ENCODE measurements around the gene ABLIM2. TPM values are rescaled to one million over a fixed set of nuclear protein-coding genes. Genes with fewer than 3 reads are reported as not detected.
A peak's percentile ranks its signal among the peaks of the same experiment; 100 is the strongest.

ABLIM2 gene
- total RNA-seq, 4 donors from 2014 or later = 177 to 281 (median 244) TPM

- no peak for ATAC-seq
- TF ChIP-seq CTCF (IDR thresholded peaks at IDR 0.05 in 4 of 5, conservative IDR thresholded peaks at IDR 0.05 in 1 of 5) = no peak
- peak; percentile 16 to 37 for TF ChIP-seq POLR2A (IDR thresholded peaks at IDR 0.05)
Measured at GRCh38 chr4:8123389-8123788, 35.2 kb downstream of the ABLIM2 start.

DNA sequence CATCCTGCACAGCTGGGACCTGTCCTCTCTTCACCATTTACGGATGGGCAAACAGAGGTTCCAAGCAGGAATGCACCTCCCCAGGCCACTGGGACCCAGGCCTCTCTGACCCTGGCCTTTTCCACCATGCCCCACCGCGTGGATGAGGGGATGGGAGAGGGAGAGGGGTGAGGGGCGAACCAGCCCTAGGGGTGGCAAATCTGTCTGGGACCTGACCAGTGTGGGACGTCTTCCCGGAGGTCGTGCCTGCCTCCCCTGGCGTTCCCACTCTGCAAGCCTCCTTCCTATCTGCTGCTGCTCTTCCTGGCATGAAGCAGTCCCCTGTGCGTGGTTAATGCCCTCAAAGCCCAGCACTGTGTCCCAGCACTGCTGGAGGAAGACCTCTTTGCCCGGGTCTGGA, 35.9 kb downstream of the ABLIM2 start:
- ATAC-seq = no peak

More at GRCh38 chr4:8123389-8123788, 35.2 kb downstream of the ABLIM2 start:
- no peak for DNase-seq
- H3K27me3 ChIP-seq = no peaks in the 10 kb centered on the region
- H3K36me3 ChIP-seq = peaks cover 0 to 14% of the 10 kb centered on the region in 2 donors
- H3K9me3 ChIP-seq = no peaks in the 10 kb centered on the region
- peak overlapping the region; percentile 93 to 100 (median 98) for H3K27ac ChIP-seq
- H3K4me3 ChIP-seq = peak overlapping the region; percentile 44 to 78 (median 56)
- peaks cover 73 to 74% of the 10 kb centered on the region in 2 donors for H3K4me1 ChIP-seq
- in situ Hi-C loops (cut with MboI; ENCODE audit: low sequenced_read_pairs in 4 of 4) (no loop called here), intact Hi-C loops (cut with DNase I; ENCODE audit: low total_unique reads) (no loop called here)

DNA sequence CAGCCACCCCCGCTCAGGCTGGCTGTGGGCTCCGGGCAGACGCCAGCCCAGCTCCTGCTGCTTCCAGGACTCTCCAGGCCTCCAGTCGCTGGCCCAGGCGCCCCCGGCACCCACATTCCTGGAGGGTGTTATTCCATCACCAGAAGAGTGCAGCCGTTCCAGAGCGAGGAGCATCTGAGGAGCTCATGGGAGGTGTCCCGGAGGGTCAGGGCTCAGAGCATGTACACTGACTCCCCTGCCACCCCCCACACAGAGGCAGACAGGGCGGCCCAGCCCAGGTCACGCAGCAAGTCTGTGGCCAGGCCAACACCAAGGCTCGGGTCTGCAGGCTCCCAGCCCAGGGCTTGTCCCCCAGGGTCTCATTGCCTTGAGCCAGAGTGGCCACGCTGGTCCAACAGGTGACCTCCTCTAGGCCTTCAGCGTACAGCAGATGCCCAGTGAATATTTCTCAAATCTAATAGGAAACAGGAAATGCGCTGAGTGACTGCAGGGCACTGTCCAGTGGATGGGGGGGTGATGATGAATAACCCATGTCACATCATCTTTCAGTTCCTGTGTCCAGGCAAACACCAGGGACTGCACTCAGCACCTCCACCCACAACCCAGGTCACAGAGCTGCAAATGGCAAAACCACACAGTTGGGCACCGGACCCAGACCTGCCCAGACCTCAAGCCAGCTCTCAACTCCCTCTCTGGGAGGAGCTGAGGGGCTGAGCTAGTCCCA, 37.2 kb downstream of the ABLIM2 start:
- H3K36me3 ChIP-seq = peaks cover 0 to 14% of the 10 kb centered on the region in 2 donors
- no peaks in the 10 kb centered on the region for H3K27me3 ChIP-seq
- peak overlapping the region in 3 of 4 donors; percentile 22 to 78 (median 67) for H3K4me3 ChIP-seq
- intact Hi-C loops (cut with DNase I; ENCODE audit: low total_unique reads) = no loop called here
- H3K27ac ChIP-seq = peak overlapping the region; percentile 93 to 100 (median 98)
- in situ Hi-C loops (cut with MboI; ENCODE audit: low sequenced_read_pairs in 4 of 4) = no loop called here
- H3K9me3 ChIP-seq = no peaks in the 10 kb centered on the region
- ATAC-seq = no peak
- peaks cover 82 to 84% of the 10 kb centered on the region in 2 donors for H3K4me1 ChIP-seq
- TF ChIP-seq CTCF (IDR thresholded peaks at IDR 0.05 in 4 of 5, conservative IDR thresholded peaks at IDR 0.05 in 1 of 5) = no peak
- peak in 1 of 2 donors; percentile 19 for TF ChIP-seq POLR2A (IDR thresholded peaks at IDR 0.05)
- no peak for DNase-seq

More for the DNA sequence above, 35.9 kb downstream of the ABLIM2 start:
- H3K27ac ChIP-seq = peak overlapping the region; percentile 93 to 100 (median 98)
- no peaks in the 10 kb centered on the region for H3K9me3 ChIP-seq
- in situ Hi-C loops (cut with MboI; ENCODE audit: low sequenced_read_pairs in 4 of 4) (no loop called here), intact Hi-C loops (cut with DNase I; ENCODE audit: low total_unique reads) (no loop called here)
- TF ChIP-seq CTCF (IDR thresholded peaks at IDR 0.05 in 4 of 5, conservative IDR thresholded peaks at IDR 0.05 in 1 of 5) (no peak), POLR2A (IDR thresholded peaks at IDR 0.05) (no peak)
- peak overlapping the region; percentile 44 to 78 (median 56) for H3K4me3 ChIP-seq
- DNase-seq = no peak
- H3K36me3 ChIP-seq = peaks cover 0 to 14% of the 10 kb centered on the region in 2 donors
- no peaks in the 10 kb centered on the region for H3K27me3 ChIP-seq
- H3K4me1 ChIP-seq = peaks cover 74 to 76% of the 10 kb centered on the region in 2 donors

GRCh38 chr4:8120501-8120900, 38.1 kb downstream of the ABLIM2 start:
- Histone ChIP-seq H3K9me3 (no peaks in the 10 kb centered on the region), H3K27ac (peak overlapping the region; percentile 93 to 100 (median 98)), H3K27me3 (no peaks in the 10 kb centered on the region), H3K4me1 (peaks cover 91% of the 10 kb centered on the region in 2 donors), H3K36me3 (peaks cover 0 to 14% of the 10 kb centered on the region in 2 donors), H3K4me3 (peak overlapping the region in 1 of 4 donors; percentile 67)
- no peak for TF ChIP-seq CTCF (IDR thresholded peaks at IDR 0.05 in 4 of 5, conservative IDR thresholded peaks at IDR 0.05 in 1 of 5)
- no peak for TF ChIP-seq POLR2A (IDR thresholded peaks at IDR 0.05)
- intact Hi-C loops (cut with DNase I; ENCODE audit: low total_unique reads) = no loop called here
- ATAC-seq = no peak
- in situ Hi-C loops (cut with MboI; ENCODE audit: low sequenced_read_pairs in 4 of 4) = no loop called here
- DNase-seq = no peak

All from gastrocnemius medialis (tissue), 4 donors.